H1 (cell line): ENCODE measurements around the gene SEMA4D. TPM values are rescaled to one million over a fixed set of nuclear protein-coding genes. Genes with fewer than 3 reads are reported as not detected.

ENCODE experiments used
- CTCF ChIA-PET: fragments of 300-600 bp; sonication (Branson Sonifier 250); formaldehyde crosslinking; loops from one replicate; lab custom pipeline; 2021; ENCODE audit not compliant: partially characterized antibody; lab: Charles Lee
- POLR2A ChIA-PET: fragments of 300-600 bp; sonication (Branson Sonifier 250); formaldehyde crosslinking; loops from one replicate; lab custom pipeline; 2021; ENCODE audit warnings: inconsistent platforms; ENCODE audit not compliant: partially characterized antibody; lab: Charles Lee
- DNase-seq, 2 experiments: peaks; one replicate each; pipeline versions ENCODE4 v3.0.0 to v3.0.0-alpha.2; 2010 to 2022; ENCODE audit warnings: low spot score in 2 of 2, low read depth in 1 of 2, mixed read lengths in 1 of 2
- FAIRE-seq: peaks from 2 replicates; lab custom pipeline; 2011; peaks lifted over from hg19 to GRCh38; lab: Jason Lieb, UNC
- H2AFZ ChIP-seq: 2 replicates; pipeline ENCODE4 v1.8.1; 2012; ENCODE audit warnings: low read length, inconsistent platforms
- H2AK5ac ChIP-seq: 2 replicates; pipeline ENCODE4 v1.6.1; 2013; ENCODE audit warnings: low read depth, low read length
- H2BK120ac ChIP-seq: replicated peaks from 2 replicates; pipeline ENCODE3; 2013; ENCODE audit warnings: low read depth, low read length, inconsistent platforms
- H2BK12ac ChIP-seq: 2 replicates; pipeline ENCODE4 v1.6.1; 2013; ENCODE audit warnings: low read depth, low read length
- H2BK15ac ChIP-seq: 2 replicates; pipeline ENCODE4 v1.6.1; 2013; ENCODE audit warnings: low read length
- H2BK20ac ChIP-seq: 2 replicates; pipeline ENCODE4 v1.6.1; 2013; ENCODE audit warnings: low read length
- H2BK5ac ChIP-seq: 2 replicates; pipeline ENCODE4 v1.6.1; 2013; ENCODE audit warnings: low read depth, low read length
- H3K14ac ChIP-seq: 2 replicates; pipeline ENCODE4 v1.6.1; 2013; ENCODE audit warnings: inconsistent platforms; ENCODE audit not compliant: insufficient read length
- H3K18ac ChIP-seq: 2 replicates; pipeline ENCODE4 v1.6.1; 2013; ENCODE audit warnings: low read length; ENCODE audit errors: extremely low read depth
- H3K23ac ChIP-seq: 2 replicates; pipeline ENCODE4 v1.6.1; 2013; ENCODE audit warnings: inconsistent platforms; ENCODE audit not compliant: insufficient read length
- H3K23me2 ChIP-seq: 2 replicates; pipeline ENCODE4 v1.6.1; 2013; ENCODE audit warnings: low read depth, low read length
- H3K27ac ChIP-seq: 2 replicates; pipeline ENCODE4 v1.6.1; 2011; ENCODE audit warnings: low read depth, low read length, inconsistent platforms
- H3K27me3 ChIP-seq, 4 experiments: replicated peaks in 1 of 4; 1 replicate in 1 of 4; 2 replicates in 3 of 4; pipeline versions ENCODE4 v1.6.1 to v1.8.1; 2011 to 2013; ENCODE audit warnings: low read length in 3 of 4, mild to moderate bottlenecking in 3 of 4, inconsistent platforms in 2 of 4, mixed read lengths in 2 of 4, moderate library complexity in 1 of 4; ENCODE audit not compliant: control insufficient read depth in 3 of 4, insufficient read depth in 3 of 4; ENCODE audit errors: extremely low read depth in 1 of 4
- H3K36me3 ChIP-seq, 4 experiments: 2 replicates each; pipeline versions ENCODE4 v1.6.1 to v1.8.1; 2011 to 2013; ENCODE audit warnings: mild to moderate bottlenecking in 4 of 4, low read length in 3 of 4, moderate library complexity in 2 of 4, control low read depth in 1 of 4, inconsistent platforms in 1 of 4; ENCODE audit not compliant: insufficient read depth in 4 of 4, control insufficient read depth in 2 of 4
- H3K4ac ChIP-seq: replicated peaks from 2 replicates; pipeline ENCODE3; 2013; ENCODE audit warnings: low read length, low read depth, mixed read lengths, inconsistent platforms; ENCODE audit not compliant: insufficient read length
- H3K4me1 ChIP-seq, 4 experiments: replicated peaks in 1 of 4; 1 replicate in 1 of 4; 2 replicates in 3 of 4; pipeline versions ENCODE4 v1.6.1 to v1.8.1; 2011 to 2013; ENCODE audit warnings: low read length in 3 of 4, inconsistent platforms in 2 of 4, mixed read lengths in 1 of 4; ENCODE audit not compliant: insufficient read depth in 4 of 4, control insufficient read depth in 3 of 4
- H3K4me2 ChIP-seq, 2 experiments: 2 replicates each; pipeline versions ENCODE4 v1.6.1 to v1.8.1; 2011 to 2013; ENCODE audit warnings: low read depth in 2 of 2, low read length in 2 of 2, control low read depth in 1 of 2, inconsistent platforms in 1 of 2, mild to moderate bottlenecking in 1 of 2; ENCODE audit not compliant: insufficient read depth in 1 of 2
- H3K4me3 ChIP-seq, 4 experiments: fragments of 200-600, 300-600 bp in 1 of 4; sonication (generic), shearing (Covaris generic), sonication (Bioruptor Twin) in 1 of 4; 2 replicates each; pipeline versions ENCODE4 v1.5.1 to v1.8.1; 2011 to 2016; ENCODE audit warnings: low read length in 4 of 4, low read depth in 3 of 4, control low read depth in 2 of 4, inconsistent platforms in 2 of 4, mild to moderate bottlenecking in 2 of 4, mixed read lengths in 1 of 4, moderate library complexity in 1 of 4; ENCODE audit not compliant: insufficient read depth in 2 of 4; ENCODE audit errors: extremely low read depth in 1 of 4
- H3K56ac ChIP-seq: replicated peaks from 2 replicates; pipeline ENCODE3; 2013; ENCODE audit warnings: low read depth, mild to moderate bottlenecking, mixed read lengths, low read length, inconsistent platforms; ENCODE audit not compliant: insufficient read length
- H3K79me1 ChIP-seq: 2 replicates; pipeline ENCODE4 v1.6.1; 2013; ENCODE audit warnings: low read depth, low read length, control low read depth
- H3K79me2 ChIP-seq, 2 experiments: 2 replicates each; pipeline versions ENCODE4 v1.6.1 to v1.8.1; 2012 to 2013; ENCODE audit warnings: low read length in 2 of 2, mild to moderate bottlenecking in 2 of 2, inconsistent platforms in 1 of 2; ENCODE audit not compliant: insufficient read depth in 2 of 2, control insufficient read depth in 1 of 2
- H3K9ac ChIP-seq, 4 experiments: replicated peaks in 1 of 4; 1 replicate in 1 of 4; 2 replicates in 3 of 4; pipeline versions ENCODE4 v1.6.1 to v1.8.1; 2011 to 2013; ENCODE audit warnings: low read depth in 3 of 4, low read length in 3 of 4, control low read depth in 2 of 4, mild to moderate bottlenecking in 2 of 4, moderate library complexity in 2 of 4, inconsistent platforms in 1 of 4; ENCODE audit errors: extremely low read depth in 1 of 4
- H3K9me3 ChIP-seq, 2 experiments: 2 replicates each; pipeline versions ENCODE4 v1.6.1 to v1.8.1; 2012 to 2013; ENCODE audit warnings: mild to moderate bottlenecking in 2 of 2, moderate library complexity in 2 of 2, control low read depth in 1 of 2, inconsistent platforms in 1 of 2, low read depth in 1 of 2, low read length in 1 of 2, mixed read lengths in 1 of 2; ENCODE audit not compliant: insufficient read depth in 2 of 2
- H4K20me1 ChIP-seq, 2 experiments: replicated peaks in 1 of 2; 2 replicates each; pipeline versions ENCODE3 to v1.8.1; 2011 to 2013; ENCODE audit warnings: inconsistent platforms in 2 of 2, low read length in 2 of 2, mild to moderate bottlenecking in 1 of 2; ENCODE audit not compliant: insufficient read depth in 2 of 2, control insufficient read depth in 1 of 2
- H4K5ac ChIP-seq: 2 replicates; pipeline ENCODE4 v1.6.1; 2013; ENCODE audit warnings: low read length, low read depth, mixed read lengths, inconsistent platforms; ENCODE audit not compliant: insufficient read length
- H4K8ac ChIP-seq: 2 replicates; pipeline ENCODE4 v1.8.0; 2013; ENCODE audit warnings: mild to moderate bottlenecking, moderate library complexity, low read length, inconsistent platforms; ENCODE audit not compliant: insufficient read depth; ENCODE audit errors: extremely low read depth
- H4K91ac ChIP-seq: replicated peaks from 2 replicates; pipeline ENCODE3; 2013; ENCODE audit warnings: low read length, mixed read lengths, inconsistent platforms; ENCODE audit not compliant: insufficient read length
- ASH2L ChIP-seq: fragments of 200-600, 300-600 bp; sonication (generic); IDR thresholded peaks from one replicate; pipeline ENCODE4 v1.7.1; 2017; ENCODE audit warnings: low read length
- CBX5 ChIP-seq: fragments of 300-800, 300-1000 bp; sonication (generic); IDR thresholded peaks from 2 replicates; pipeline ENCODE4 v1.7.1; 2016; ENCODE audit warnings: antibody characterized with exemption, low read length, low read depth
- CEBPB ChIP-seq: IDR thresholded peaks from 2 replicates; pipeline ENCODE4 v1.6.1; 2012; ENCODE audit warnings: low read depth, low read length
- E2F6 ChIP-seq: IDR thresholded peaks from 2 replicates; pipeline ENCODE4 v1.6.1; 2012; ENCODE audit warnings: inconsistent platforms
- EGR1 ChIP-seq: IDR thresholded peaks from 2 replicates; pipeline ENCODE4 v1.6.1; 2011; ENCODE audit warnings: low read depth, low read length, borderline replicate concordance
- GABPA ChIP-seq: IDR thresholded peaks from 2 replicates; pipeline ENCODE4 v1.6.1; 2011; ENCODE audit warnings: mild to moderate bottlenecking, low read length, moderate library complexity, borderline replicate concordance; ENCODE audit not compliant: insufficient read depth
- JUN ChIP-seq: IDR thresholded peaks from 2 replicates; pipeline ENCODE4 v1.6.1; 2011; ENCODE audit warnings: low read depth, mild to moderate bottlenecking, improper control_type of control experiment, low read length
- MAX ChIP-seq: IDR thresholded peaks from 2 replicates; pipeline ENCODE4 v1.6.1; 2012; ENCODE audit warnings: inconsistent platforms
- POLR2AphosphoS5 ChIP-seq: IDR thresholded peaks from 2 replicates; pipeline ENCODE4 v1.6.1; 2011; ENCODE audit warnings: low read depth, low read length
- RBBP5 ChIP-seq: IDR thresholded peaks from 2 replicates; pipeline ENCODE4 v1.7.1; 2012; ENCODE audit warnings: low read depth, mild to moderate bottlenecking, inconsistent platforms, low read length, moderate library complexity, borderline replicate concordance
- SIN3A ChIP-seq, 2 experiments: IDR thresholded peaks in 1 of 2; conservative IDR thresholded peaks in 1 of 2; 2 replicates each; pipeline ENCODE4 v1.6.1; 2011 to 2012; ENCODE audit warnings: low read length in 2 of 2, improper control_type of control experiment in 1 of 2, low read depth in 1 of 2, mild to moderate bottlenecking in 1 of 2
- SIRT6 ChIP-seq: IDR thresholded peaks from one replicate; pipeline ENCODE4 v1.7.1; 2012; ENCODE audit warnings: low read length, inconsistent platforms
- YY1 ChIP-seq: IDR thresholded peaks from 2 replicates; pipeline ENCODE4 v1.6.1; 2011; ENCODE audit warnings: low read depth, mild to moderate bottlenecking, low read length
- WGBS, 2 experiments: shearing (Covaris generic) in 1 of 2; methylation state at CpG; one replicate each; pipeline versions ENCODE4 v1.1.6 to v1.1.7; 2013 to 2015; ENCODE audit warnings: low lambda C conversion rate in 2 of 2, mixed read lengths in 2 of 2, inconsistent platforms in 1 of 2, low coverage in 1 of 2, missing lambda C conversion rate in 1 of 2; ENCODE audit not compliant: insufficient replicate concordance in 2 of 2, insufficient coverage in 1 of 2, insufficient read length in 1 of 2; ENCODE audit errors: extremely low coverage in 1 of 2, missing lambda C conversion rate in 1 of 2; 5-methylcytosine and 5-hydroxymethylcytosine counted together
- polyA plus RNA-seq, 7 experiments: library from polyadenylated mRNA; depleted of rRNA in 3 of 7; stranded (reverse) in 5 of 7; unstranded in 2 of 7; fragments of >200 nt in 5 of 7; fragments of 200-250 nt in 2 of 7; gene quantifications; 1 replicate in 5 of 7; 2 replicates in 1 of 7; 4 replicates in 1 of 7; pipeline versions ENCODE4 v1.2.1 to v1.2.3, GENCODE V29; 2011 to 2013; ENCODE audit warnings: missing spikeins in 2 of 7, mixed read lengths in 2 of 7
- total RNA-seq: library from RNA; stranded (reverse); fragmentation: NEBNext Ultra II Directional; extraction: Animal tissue kit (Norgen Biotek cat#: 25700); gene quantifications from 2 replicates; pipeline ENCODE4 v1.2.1, GENCODE V29; 2021

Gene SEMA4D
- total and polyA plus RNA-seq, 2 of the 8 experiments (the other 6 are each of a cell fraction or from before 2014, with no cell fraction given) = 21.0 to 70.4 TPM

- Histone ChIP-seq H4K8ac (no peak overlapping the region), H3K79me1 (no peaks in the 10 kb centered on the region; the same call in none of the 2 replicates), H2BK12ac (no peak overlapping the region), H3K14ac (no peak overlapping the region), H4K20me1 (peaks cover 2 to 3% of the 10 kb centered on the region in 2 experiments), H3K23ac (no peak overlapping the region), H3K4me1 (no peaks in the 10 kb centered on the region), H4K5ac (no peak overlapping the region), H3K9ac (no peak overlapping the region), H3K4me3 (no peak overlapping the region), H3K9me3 (no peaks in the 10 kb centered on the region), H2BK20ac (no peak overlapping the region), H3K79me2 (no peaks in the 10 kb centered on the region), H3K4ac (no peak overlapping the region), H2BK15ac (no peak overlapping the region), H3K4me2 (no peak overlapping the region), H3K27me3 (no peaks in the 10 kb centered on the region), H2AK5ac (no peak overlapping the region), H3K36me3 (peaks cover 36 to 69% (median 62%) of the 10 kb centered on the region in 4 experiments), H3K27ac (no peak overlapping the region), H3K18ac (no peak overlapping the region), H4K91ac (no peak overlapping the region), H3K23me2 (no peaks in the 10 kb centered on the region), H2AFZ (no peak overlapping the region), H3K56ac (no peak overlapping the region), H2BK5ac (no peak overlapping the region), H2BK120ac (no peak overlapping the region)
- FAIRE-seq (no peak), DNase-seq (no peak)
- 96% methylated on average over 12 of the region's 12 CpGs; no CpG with 5 or more reads in 1 of the 2 experiments for WGBS, 2 experiments
- POLR2A ChIA-PET = interaction anchor here (1.0 to 1.6 kb wide), 2 partner anchors 10 to 22 kb away, joined by 3 read pairs; no protein-coding TSS in a partner anchor
- CTCF ChIA-PET = interaction anchor here (1.0 to 2.7 kb wide), 2 partner anchors 9 to 160 kb away, joined by 3 to 8 read pairs; no protein-coding TSS in a partner anchor
- TF ChIP-seq EGR1 (no peak), YY1 (no peak), MAX (no peak), GABPA (no peak), SIN3A (conservative IDR thresholded peaks at IDR 0.05 in 1 of 2, IDR thresholded peaks at IDR 0.05 in 1 of 2; ENCODE audit: low read depth in 1 of 2, low read length in 2 of 2) (no peak), RBBP5 (no peak), CEBPB (no peak), E2F6 (no peak), SIRT6 (no peak), JUN (no peak), ASH2L (no peak), CBX5 (no peak), POLR2AphosphoS5 (no peak)
Observed at GRCh38 chr9:89388868-89389177, 109.1 kb downstream of the SEMA4D start.
